Endothelial cell of umbilical vein (primary cell): Measurements from ENCODE around the gene HEMGN. TPM values are rescaled to one million over a fixed set of nuclear protein-coding genes. Genes with fewer than 3 reads are reported as not detected.

Experiments used
- BruUV-seq: library from RNA; stranded (reverse); fragments of 400-500 nt; replicated peaks from 2 replicates; lab custom pipeline; 2021; lab: Mats Ljungman, UMichigan
- CTCF ChIA-PET: fragments of 300-600, 350-600 bp; sonication (Branson Sonifier 250); formaldehyde crosslinking; loops from one replicate; lab custom pipeline; 2021; ENCODE audit warnings: antibody characterized with exemption, inconsistent platforms; lab: Charles Lee
- POLR2A ChIA-PET: fragments of 300-600, 350-600 bp; sonication (Branson Sonifier 250); formaldehyde crosslinking; loops from one replicate; lab custom pipeline; 2021; ENCODE audit warnings: antibody characterized with exemption, inconsistent platforms; lab: Charles Lee
- DNase-seq: peaks from one replicate; pipeline ENCODE4 v3.0.0-alpha.2; 2011; ENCODE audit warnings: low read depth, low spot score
- FAIRE-seq: peaks from 2 replicates; lab custom pipeline; 2011; peaks lifted over from hg19 to GRCh38; lab: Jason Lieb, UNC
- H2AFZ ChIP-seq: 2 replicates; pipeline ENCODE4 v1.6.0; 2012; ENCODE audit warnings: low read depth, low read length, control low read depth, inconsistent platforms
- H3K27ac ChIP-seq: 2 replicates; pipeline ENCODE4 v1.5.1; 2011; ENCODE audit warnings: low read depth, mild to moderate bottlenecking, control low read depth, low read length, moderate library complexity; ENCODE audit not compliant: insufficient read depth
- H3K27me3 ChIP-seq, 2 experiments: 2 replicates each; pipeline versions ENCODE4 v1.6.0 to v1.6.1; 2011; ENCODE audit warnings: low read length in 2 of 2, mixed read lengths in 1 of 2; ENCODE audit not compliant: control insufficient read depth in 2 of 2, insufficient read depth in 2 of 2
- H3K36me3 ChIP-seq, 2 experiments: 2 replicates in 1 of 2; 3 replicates in 1 of 2; pipeline ENCODE4 v1.5.1; 2011; ENCODE audit warnings: low read length in 2 of 2, mild to moderate bottlenecking in 1 of 2, moderate library complexity in 1 of 2; ENCODE audit not compliant: control insufficient read depth in 2 of 2, insufficient read depth in 2 of 2; ENCODE audit errors: extremely low read depth in 1 of 2
- H3K4me1 ChIP-seq: 3 replicates; pipeline ENCODE4 v1.5.1; 2011; ENCODE audit warnings: mild to moderate bottlenecking, low read length; ENCODE audit not compliant: control insufficient read depth, insufficient read depth; ENCODE audit errors: extremely low read depth
- H3K4me2 ChIP-seq: 2 replicates; pipeline ENCODE4 v1.6.1; 2011; ENCODE audit warnings: low read length, control low read depth, mixed read lengths; ENCODE audit not compliant: insufficient read depth
- H3K4me3 ChIP-seq, 3 experiments: fragments of 200-600 bp in 1 of 3; sonication (generic), shearing (Covaris generic) in 1 of 3; replicated peaks in 1 of 3; 2 replicates each; pipeline ENCODE4 v1.5.1; 2011 to 2016; ENCODE audit warnings: control low read depth in 3 of 3, low read length in 3 of 3, mild to moderate bottlenecking in 2 of 3, inconsistent platforms in 1 of 3, low read depth in 1 of 3, moderate library complexity in 1 of 3; ENCODE audit not compliant: insufficient read depth in 1 of 3
- H3K79me2 ChIP-seq: 2 replicates; pipeline ENCODE4 v1.6.0; 2012; ENCODE audit warnings: low read length, inconsistent platforms; ENCODE audit not compliant: control insufficient read depth, insufficient read depth
- H3K9ac ChIP-seq: replicated peaks from 2 replicates; pipeline ENCODE3; 2011; ENCODE audit warnings: low read length, control low read depth; ENCODE audit not compliant: insufficient read depth; ENCODE audit errors: extremely low read depth
- H3K9me1 ChIP-seq: replicated peaks from 3 replicates; pipeline ENCODE4 v1.6.0; 2011; ENCODE audit warnings: mild to moderate bottlenecking, low read length; ENCODE audit not compliant: control insufficient read depth, insufficient read depth; ENCODE audit errors: extremely low read depth
- H3K9me3 ChIP-seq: replicated peaks from 2 replicates; pipeline ENCODE4 v1.5.1; 2012; ENCODE audit warnings: low read length, inconsistent platforms; ENCODE audit not compliant: control insufficient read depth, insufficient read depth
- H4K20me1 ChIP-seq: replicated peaks from 2 replicates; pipeline ENCODE3; 2011; ENCODE audit warnings: mild to moderate bottlenecking, low read length; ENCODE audit not compliant: control insufficient read depth, insufficient read depth; ENCODE audit errors: extremely low read depth
- EZH2 ChIP-seq: IDR thresholded peaks from 2 replicates; pipeline ENCODE4 v1.6.1; 2012; ENCODE audit warnings: borderline replicate concordance, low read depth, mild to moderate bottlenecking, moderate library complexity, low read length, inconsistent platforms; ENCODE audit not compliant: severe bottlenecking
- FOS ChIP-seq: IDR thresholded peaks from 2 replicates; pipeline ENCODE4 v1.6.1; 2011; ENCODE audit warnings: mild to moderate bottlenecking, low read length, moderate library complexity, borderline replicate concordance; ENCODE audit not compliant: insufficient read depth
- GATA2 ChIP-seq: IDR thresholded peaks from 2 replicates; pipeline ENCODE4 v1.7.0; 2011; ENCODE audit warnings: low read depth, mild to moderate bottlenecking, moderate library complexity, mixed read lengths, low read length; ENCODE audit not compliant: insufficient read length, insufficient read depth
- JUN ChIP-seq: IDR thresholded peaks from 2 replicates; pipeline ENCODE4 v1.6.1; 2011; ENCODE audit warnings: borderline replicate concordance, low read depth; ENCODE audit not compliant: insufficient read length, insufficient read depth
- MYC ChIP-seq: IDR thresholded peaks from one replicate; pipeline ENCODE4 v1.6.1; 2011; ENCODE audit warnings: mild to moderate bottlenecking, low read depth, low read length
- POLR2A ChIP-seq: IDR thresholded peaks from 2 replicates; pipeline ENCODE4 v1.6.1; 2012; ENCODE audit warnings: low read depth, mild to moderate bottlenecking, control low read depth, low read length
- POLR2AphosphoS5 ChIP-seq: IDR thresholded peaks from 2 replicates; pipeline ENCODE4 v1.6.1; 2012; ENCODE audit warnings: low read depth, mild to moderate bottlenecking, control low read depth, low read length, moderate library complexity; ENCODE audit not compliant: insufficient read depth
- dilution Hi-C: fragments of 300-500 bp; cut with MboI; formaldehyde crosslinking; loops from one replicate; pipeline ENCODE4 v1.15.0; 2019; ENCODE audit warnings: low sequenced_read_pairs; ENCODE audit not compliant: extremely low pct_ligation_motif_present
- intact Hi-C: fragments of 100-400 bp; cut with micrococcal nuclease; formaldehyde crosslinking; loops from one replicate; pipeline ENCODE4 v1.10.0; 2022
- polyA plus RNA-seq, 4 experiments: library from polyadenylated mRNA; depleted of rRNA in 3 of 4; stranded (reverse) in 3 of 4; unstranded in 1 of 4; fragments of >200 nt; gene quantifications; 2 replicates each; pipeline versions ENCODE4 v1.2.1 to v1.2.3, GENCODE V29; 2011 to 2012; ENCODE audit warnings: missing spikeins in 1 of 4
- total RNA-seq: library from RNA; stranded (reverse); gene quantifications from 2 replicates; pipeline ENCODE4 v1.2.3, GENCODE V29; 2021
- TF ChIP-seq, protein P1 (sequence below): IDR thresholded peaks from 2 replicates; pipeline ENCODE4 v1.6.1; 2011; ENCODE audit not compliant: insufficient read depth, insufficient read length
- TF ChIP-seq, protein P2 (sequence below), 2 donors: IDR thresholded peaks; 1 replicate in 1 of 2; 2 replicates in 1 of 2; pipeline ENCODE4 v1.5.1; 2011; ENCODE audit warnings: low read length in 2 of 2, mild to moderate bottlenecking in 2 of 2, moderate library complexity in 2 of 2, control low read depth in 1 of 2, inconsistent platforms in 1 of 2, low read depth in 1 of 2; ENCODE audit not compliant: insufficient read depth in 1 of 2; ENCODE audit errors: extremely low read depth in 1 of 2

HEMGN gene
- total and polyA plus RNA-seq, 2 donors (not counting 3 experiments of a cell fraction or from before 2014, with no cell fraction given), result not detected

DNA sequence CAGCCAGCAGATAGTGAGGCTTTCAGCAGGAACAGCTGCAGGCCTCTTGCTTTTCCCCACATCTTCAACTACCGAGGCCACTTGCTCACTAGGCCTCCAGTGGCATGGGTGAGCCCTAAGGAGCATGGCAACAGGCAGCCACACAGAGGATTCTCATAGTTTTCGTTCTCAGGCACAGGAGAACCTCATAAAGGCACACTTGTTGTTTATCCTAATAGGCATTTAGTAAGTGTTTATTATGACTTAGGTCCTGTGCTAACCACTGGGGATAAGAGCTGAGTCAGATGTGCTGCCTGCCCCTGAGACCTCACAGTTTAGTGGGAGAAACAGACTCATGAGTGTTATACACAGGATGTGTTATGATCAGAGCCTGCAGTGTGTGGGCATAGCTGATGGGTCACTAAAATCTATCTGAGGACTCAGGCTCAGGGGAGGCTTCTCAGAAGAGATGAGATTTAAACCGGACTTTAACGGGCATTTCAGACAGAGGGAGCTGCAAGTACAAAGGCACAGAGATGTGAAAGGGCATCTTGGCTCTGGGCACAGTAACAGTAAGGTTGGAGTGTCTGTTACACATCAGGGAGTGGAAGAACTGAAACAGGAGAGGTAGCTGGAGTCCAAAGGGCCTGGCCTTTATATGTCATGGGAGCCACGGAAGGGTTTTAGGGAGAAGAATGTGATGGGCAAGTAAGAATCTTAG is 21.0 kb upstream of the HEMGN start:
- intact Hi-C loops, result no loop called here
- Histone ChIP-seq H2AFZ (no peak overlapping the region), H3K36me3 (no peaks in the 10 kb centered on the region), H3K79me2 (no peaks in the 10 kb centered on the region), H3K9me3 (no peaks in the 10 kb centered on the region), H3K9me1 (no peaks in the 10 kb centered on the region), H3K9ac (no peak overlapping the region), H3K4me2 (no peak overlapping the region), H3K27ac (no peak overlapping the region), H3K27me3 (peaks cover 1 to 6% of the 10 kb centered on the region in 2 experiments), H3K4me3 (no peak overlapping the region), H4K20me1 (no peaks in the 10 kb centered on the region), H3K4me1 (no peaks in the 10 kb centered on the region)
- CTCF ChIA-PET, result interaction anchor here (1.0 to 2.2 kb wide), 3 partner anchors 35 to 76 kb away, joined by 3 to 7 read pairs (median 3); no protein-coding TSS in a partner anchor
- DNase-seq (no peak), FAIRE-seq (no peak)
- TF ChIP-seq POLR2AphosphoS5, result no peak
- TF ChIP-seq MYC, result no peak
- no peak for TF ChIP-seq JUN
- no peak for TF ChIP-seq EZH2
- no peak for TF ChIP-seq POLR2A
- no peak for TF ChIP-seq GATA2
- TF ChIP-seq, protein P1, sequence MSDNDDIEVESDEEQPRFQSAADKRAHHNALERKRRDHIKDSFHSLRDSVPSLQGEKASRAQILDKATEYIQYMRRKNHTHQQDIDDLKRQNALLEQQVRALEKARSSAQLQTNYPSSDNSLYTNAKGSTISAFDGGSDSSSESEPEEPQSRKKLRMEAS, result no peak
- TF ChIP-seq, protein P2, sequence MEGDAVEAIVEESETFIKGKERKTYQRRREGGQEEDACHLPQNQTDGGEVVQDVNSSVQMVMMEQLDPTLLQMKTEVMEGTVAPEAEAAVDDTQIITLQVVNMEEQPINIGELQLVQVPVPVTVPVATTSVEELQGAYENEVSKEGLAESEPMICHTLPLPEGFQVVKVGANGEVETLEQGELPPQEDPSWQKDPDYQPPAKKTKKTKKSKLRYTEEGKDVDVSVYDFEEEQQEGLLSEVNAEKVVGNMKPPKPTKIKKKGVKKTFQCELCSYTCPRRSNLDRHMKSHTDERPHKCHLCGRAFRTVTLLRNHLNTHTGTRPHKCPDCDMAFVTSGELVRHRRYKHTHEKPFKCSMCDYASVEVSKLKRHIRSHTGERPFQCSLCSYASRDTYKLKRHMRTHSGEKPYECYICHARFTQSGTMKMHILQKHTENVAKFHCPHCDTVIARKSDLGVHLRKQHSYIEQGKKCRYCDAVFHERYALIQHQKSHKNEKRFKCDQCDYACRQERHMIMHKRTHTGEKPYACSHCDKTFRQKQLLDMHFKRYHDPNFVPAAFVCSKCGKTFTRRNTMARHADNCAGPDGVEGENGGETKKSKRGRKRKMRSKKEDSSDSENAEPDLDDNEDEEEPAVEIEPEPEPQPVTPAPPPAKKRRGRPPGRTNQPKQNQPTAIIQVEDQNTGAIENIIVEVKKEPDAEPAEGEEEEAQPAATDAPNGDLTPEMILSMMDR (IDR thresholded peaks at IDR 0.05; ENCODE audit: extremely low read depth in 1 of 2, insufficient read depth in 1 of 2, low read depth in 1 of 2, low read length in 2 of 2), result no peak
- no peak for TF ChIP-seq FOS
- POLR2A ChIA-PET, result no interaction called here
- no TSS peak for BruUV-seq
- dilution Hi-C loops, result no loop called here
